Keratinocyte (primary cell): Measurements from ENCODE around the gene RIMS4.

ENCODE experiments used
- EZH2 ChIP-seq: IDR thresholded peaks from one replicate; pipeline ENCODE4 v1.6.1; 2012; ENCODE audit warnings: inconsistent platforms, mild to moderate bottlenecking, low read length, moderate library complexity
- TF ChIP-seq, protein P1 (sequence below), 3 experiments: IDR thresholded peaks in 1 of 3; conservative IDR thresholded peaks in 1 of 3; optimal IDR thresholded peaks in 1 of 3; 2 replicates in 2 of 3; 3 replicates in 1 of 3; pipeline versions ENCODE3 to v1.5.1; 2011; ENCODE audit warnings: low read length in 3 of 3, mild to moderate bottlenecking in 3 of 3, moderate library complexity in 2 of 3, control low read depth in 1 of 3, inconsistent platforms in 1 of 3; ENCODE audit not compliant: insufficient read depth in 2 of 3; ENCODE audit errors: extremely low read depth in 1 of 3

DNA sequence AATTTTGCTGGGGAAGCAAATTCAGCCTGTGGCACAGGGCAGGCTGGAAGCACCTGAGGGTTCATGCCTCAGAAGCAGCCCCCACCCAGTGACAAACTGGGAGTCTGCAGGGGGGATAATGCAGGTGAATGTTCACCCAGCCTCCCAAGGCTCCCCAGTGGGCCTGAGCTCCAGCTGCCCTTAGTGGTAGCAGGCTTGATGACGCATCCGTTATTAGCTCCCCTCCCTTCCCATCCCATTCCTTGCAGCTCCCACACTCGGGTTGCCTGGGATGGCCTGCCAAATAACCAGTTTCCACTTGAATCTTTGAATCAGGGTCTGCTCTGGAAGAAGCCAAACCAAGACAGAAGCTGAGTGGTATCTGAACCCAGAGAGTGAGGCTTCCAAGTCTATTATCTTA, 48.9 kb downstream of the RIMS4 start:
- TF ChIP-seq, protein P1, sequence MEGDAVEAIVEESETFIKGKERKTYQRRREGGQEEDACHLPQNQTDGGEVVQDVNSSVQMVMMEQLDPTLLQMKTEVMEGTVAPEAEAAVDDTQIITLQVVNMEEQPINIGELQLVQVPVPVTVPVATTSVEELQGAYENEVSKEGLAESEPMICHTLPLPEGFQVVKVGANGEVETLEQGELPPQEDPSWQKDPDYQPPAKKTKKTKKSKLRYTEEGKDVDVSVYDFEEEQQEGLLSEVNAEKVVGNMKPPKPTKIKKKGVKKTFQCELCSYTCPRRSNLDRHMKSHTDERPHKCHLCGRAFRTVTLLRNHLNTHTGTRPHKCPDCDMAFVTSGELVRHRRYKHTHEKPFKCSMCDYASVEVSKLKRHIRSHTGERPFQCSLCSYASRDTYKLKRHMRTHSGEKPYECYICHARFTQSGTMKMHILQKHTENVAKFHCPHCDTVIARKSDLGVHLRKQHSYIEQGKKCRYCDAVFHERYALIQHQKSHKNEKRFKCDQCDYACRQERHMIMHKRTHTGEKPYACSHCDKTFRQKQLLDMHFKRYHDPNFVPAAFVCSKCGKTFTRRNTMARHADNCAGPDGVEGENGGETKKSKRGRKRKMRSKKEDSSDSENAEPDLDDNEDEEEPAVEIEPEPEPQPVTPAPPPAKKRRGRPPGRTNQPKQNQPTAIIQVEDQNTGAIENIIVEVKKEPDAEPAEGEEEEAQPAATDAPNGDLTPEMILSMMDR (optimal IDR thresholded peaks at IDR 0.05 in 1 of 3, IDR thresholded peaks at IDR 0.05 in 1 of 3, conservative IDR thresholded peaks at IDR 0.05 in 1 of 3; ENCODE audit: extremely low read depth in 1 of 3, insufficient read depth in 2 of 3, low read length in 3 of 3) = no peak
- TF ChIP-seq EZH2 = no peak
